GM12865 (cell line): Measurements from ENCODE around the gene FHIT.

Experiments used
- DNase-seq: peaks from one replicate; pipeline ENCODE4 v3.0.0; 2010; ENCODE audit warnings: low read depth
- H3K4me3 ChIP-seq: 2 replicates; pipeline ENCODE4 v1.5.1; 2011; ENCODE audit warnings: mild to moderate bottlenecking, low read depth, low read length, control low read depth
- CTCF ChIP-seq: IDR thresholded peaks from 2 replicates; pipeline ENCODE4 v1.5.1; 2011; ENCODE audit warnings: low read length, control low read depth, low read depth, inconsistent platforms; ENCODE audit not compliant: insufficient read depth; ENCODE audit errors: missing control alignments

FHIT gene

GRCh38 chr3:60186359-60186758, 1064.9 kb downstream of the FHIT start:
- no peak overlapping the region for H3K4me3 ChIP-seq
- DNase-seq: no peak
- TF ChIP-seq CTCF: no peak

GRCh38 chr3:60185161-60185560, 1066.1 kb downstream of the FHIT start:
- no peak overlapping the region for H3K4me3 ChIP-seq
- no peak for TF ChIP-seq CTCF
- no peak for DNase-seq

- DNase-seq: no peak
- no peak overlapping the region for H3K4me3 ChIP-seq
- no peak for TF ChIP-seq CTCF
Measured at GRCh38 chr3:60182697-60183096, 1068.6 kb downstream of the FHIT start.

- DNase-seq: no peak
- no peak for TF ChIP-seq CTCF
- no peak overlapping the region for H3K4me3 ChIP-seq
Measured at GRCh38 chr3:60178931-60179653, 1072.2 kb downstream of the FHIT start.

GRCh38 chr3:60177726-60178125, 1073.5 kb downstream of the FHIT start:
- no peak for TF ChIP-seq CTCF
- no peak overlapping the region for H3K4me3 ChIP-seq
- no peak for DNase-seq

- no peak for DNase-seq
- TF ChIP-seq CTCF: no peak
- no peak overlapping the region for H3K4me3 ChIP-seq
Measured at GRCh38 chr3:60176614-60177013, 1074.6 kb downstream of the FHIT start.

GRCh38 chr3:60175680-60176079, 1075.6 kb downstream of the FHIT start:
- no peak for DNase-seq
- TF ChIP-seq CTCF: no peak
- H3K4me3 ChIP-seq: no peak overlapping the region
